Chondrocyte (in vitro differentiated cells): Measurements from ENCODE around the gene ACP7. TPM values are rescaled to one million over a fixed set of nuclear protein-coding genes. Genes with fewer than 3 reads are reported as not detected.
"Not testable (repeated sequence)": the region's sequence is repeated elsewhere in the genome, so short reads cannot be mapped to it uniquely, and the experiment has no call there.

Experiments
- DNase-seq: peaks from one replicate; pipeline ENCODE4 v3.0.0; 2021; ENCODE audit warnings: mixed read lengths, low spot score
- H3K27ac Mint-ChIP-seq: one replicate; pipeline ENCODE4 v1.8.0; 2021; ENCODE audit warnings: mild to moderate bottlenecking, moderate library complexity, mixed read lengths; ENCODE audit not compliant: unreplicated experiment
- H3K27me3 Mint-ChIP-seq: 2 replicates; pipeline ENCODE4 v1.8.0; 2021; ENCODE audit warnings: low read depth, mixed read lengths
- H3K36me3 Mint-ChIP-seq: 2 replicates; pipeline ENCODE4 v1.8.0; 2021; ENCODE audit warnings: low read depth, mixed read lengths
- H3K4me1 Mint-ChIP-seq: 2 replicates; pipeline ENCODE4 v1.8.0; 2021; ENCODE audit warnings: low read depth, mild to moderate bottlenecking, mixed read lengths
- H3K4me3 Mint-ChIP-seq: one replicate; pipeline ENCODE4 v1.8.0; 2021; ENCODE audit warnings: mild to moderate bottlenecking, moderate library complexity, mixed read lengths; ENCODE audit not compliant: unreplicated experiment
- H3K9me3 Mint-ChIP-seq: 2 replicates; pipeline ENCODE4 v1.8.0; 2021; ENCODE audit warnings: low read depth, mixed read lengths
- total RNA-seq: library from RNA; stranded (reverse); gene quantifications from 3 replicates; pipeline ENCODE4 v1.2.1, GENCODE V29; 2021
- TF ChIP-seq, protein P1 (sequence below): fragments of 200-600 bp; sonication (generic); IDR thresholded peaks from 2 replicates; pipeline ENCODE4 v1.5.0; 2021; ENCODE audit warnings: antibody characterized with exemption, mild to moderate bottlenecking, moderate library complexity

The ACP7 gene
- total RNA-seq, 1 donor from 2014 or later, result not detected

- no peak overlapping the region for H3K4me3 Mint-ChIP-seq
- peaks cover 27% of the 10 kb centered on the region for H3K4me1 Mint-ChIP-seq
- H3K27ac Mint-ChIP-seq, result no peak overlapping the region
These were observed 58.5 kb downstream of the ACP7 start for GRCh38 chr19:39142630-39143029.

DNA sequence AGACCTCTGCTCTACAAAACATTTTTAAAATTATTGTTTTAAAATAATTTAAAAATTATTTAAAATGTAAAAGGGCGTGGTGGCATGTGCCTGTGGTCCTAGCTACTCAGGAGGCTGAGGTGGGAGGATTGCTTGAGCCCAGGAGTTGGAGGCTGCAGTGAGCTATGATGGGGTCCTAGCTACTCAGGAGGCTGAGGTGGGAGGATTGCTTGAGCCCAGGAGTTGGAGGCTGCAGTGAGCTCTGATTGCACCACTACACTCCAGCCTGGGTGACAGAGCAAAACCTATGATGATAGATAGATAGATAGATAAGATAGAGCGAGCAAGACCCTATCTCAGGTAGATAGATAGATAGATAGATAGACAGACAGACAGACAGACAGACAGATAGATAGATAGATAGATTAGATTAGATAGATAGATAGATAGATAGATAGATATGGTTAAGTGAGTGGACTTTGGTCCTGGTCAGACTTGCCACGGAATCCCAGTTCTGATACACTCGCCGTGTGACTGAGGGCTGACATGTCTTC, 59.7 kb downstream of the ACP7 start:
- H3K4me1 Mint-ChIP-seq, result peaks cover 23% of the 10 kb centered on the region
- not testable (repeated sequence) for H3K4me3 Mint-ChIP-seq, DNase-seq, H3K36me3 Mint-ChIP-seq, H3K9me3 Mint-ChIP-seq, H3K27ac Mint-ChIP-seq, H3K27me3 Mint-ChIP-seq

More at GRCh38 chr19:39142630-39143029, 58.5 kb downstream of the ACP7 start:
- Mint-ChIP-seq H3K36me3 (no peaks in the 10 kb centered on the region), H3K27me3 (no peaks in the 10 kb centered on the region), H3K9me3 (no peaks in the 10 kb centered on the region)
- TF ChIP-seq, protein P1, sequence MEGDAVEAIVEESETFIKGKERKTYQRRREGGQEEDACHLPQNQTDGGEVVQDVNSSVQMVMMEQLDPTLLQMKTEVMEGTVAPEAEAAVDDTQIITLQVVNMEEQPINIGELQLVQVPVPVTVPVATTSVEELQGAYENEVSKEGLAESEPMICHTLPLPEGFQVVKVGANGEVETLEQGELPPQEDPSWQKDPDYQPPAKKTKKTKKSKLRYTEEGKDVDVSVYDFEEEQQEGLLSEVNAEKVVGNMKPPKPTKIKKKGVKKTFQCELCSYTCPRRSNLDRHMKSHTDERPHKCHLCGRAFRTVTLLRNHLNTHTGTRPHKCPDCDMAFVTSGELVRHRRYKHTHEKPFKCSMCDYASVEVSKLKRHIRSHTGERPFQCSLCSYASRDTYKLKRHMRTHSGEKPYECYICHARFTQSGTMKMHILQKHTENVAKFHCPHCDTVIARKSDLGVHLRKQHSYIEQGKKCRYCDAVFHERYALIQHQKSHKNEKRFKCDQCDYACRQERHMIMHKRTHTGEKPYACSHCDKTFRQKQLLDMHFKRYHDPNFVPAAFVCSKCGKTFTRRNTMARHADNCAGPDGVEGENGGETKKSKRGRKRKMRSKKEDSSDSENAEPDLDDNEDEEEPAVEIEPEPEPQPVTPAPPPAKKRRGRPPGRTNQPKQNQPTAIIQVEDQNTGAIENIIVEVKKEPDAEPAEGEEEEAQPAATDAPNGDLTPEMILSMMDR, result no peak
- DNase-seq, result no peak

DNA sequence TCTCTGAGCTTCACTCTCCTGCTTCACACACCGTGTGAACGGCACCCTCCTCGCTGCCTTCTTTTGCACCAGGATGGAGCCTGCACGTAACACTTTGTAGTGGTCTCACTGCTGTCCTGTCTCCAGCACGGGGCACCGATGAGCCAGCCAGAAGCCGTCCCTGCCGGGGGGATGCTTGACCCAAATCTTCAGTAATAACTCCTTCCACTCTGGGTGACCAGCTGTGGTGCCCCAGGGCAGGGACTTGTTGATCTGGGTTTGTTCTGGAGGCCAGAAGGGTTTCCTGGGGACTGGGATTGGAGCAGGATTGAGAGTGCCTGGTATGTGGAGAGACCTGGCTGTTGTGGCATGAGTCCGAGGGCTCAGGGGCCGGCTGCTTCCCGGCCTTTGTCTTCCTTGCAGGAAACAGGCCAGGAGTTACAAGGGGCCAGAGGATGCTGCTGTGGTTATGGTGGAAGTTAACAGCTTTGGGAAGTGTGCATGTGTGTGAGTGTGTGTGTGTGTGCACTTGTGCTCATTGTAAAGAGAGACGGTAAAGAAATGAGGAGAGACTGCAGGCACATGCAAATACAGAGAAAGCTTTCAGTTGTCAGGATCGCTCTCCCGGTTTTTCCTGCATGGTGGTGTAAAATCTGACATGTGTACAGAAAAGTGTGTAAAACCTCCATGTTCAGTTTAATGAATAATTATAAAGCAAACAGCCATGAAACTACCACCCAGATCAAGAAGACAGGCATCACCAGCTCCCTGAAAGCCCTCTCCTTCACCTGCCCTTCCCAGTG, 60.3 kb downstream of the ACP7 start:
- H3K4me3 Mint-ChIP-seq, result no peak overlapping the region
- no peak overlapping the region for H3K27ac Mint-ChIP-seq
- TF ChIP-seq, protein P1, result no peak
- no peaks in the 10 kb centered on the region for H3K36me3 Mint-ChIP-seq
- H3K4me1 Mint-ChIP-seq, result peaks cover 17% of the 10 kb centered on the region
- no peaks in the 10 kb centered on the region for H3K27me3 Mint-ChIP-seq
- DNase-seq, result no peak
- H3K9me3 Mint-ChIP-seq, result peaks cover 3% of the 10 kb centered on the region

GRCh38 chr19:39145180-39145953, 61.2 kb downstream of the ACP7 start:
- TF ChIP-seq, protein P1, result no peak
- no peaks in the 10 kb centered on the region for H3K36me3 Mint-ChIP-seq
- H3K4me3 Mint-ChIP-seq, result no peak overlapping the region
- no peaks in the 10 kb centered on the region for H3K27me3 Mint-ChIP-seq
- DNase-seq, result no peak
- H3K27ac Mint-ChIP-seq, result no peak overlapping the region
- H3K9me3 Mint-ChIP-seq, result peaks cover 3% of the 10 kb centered on the region
- peaks cover 8% of the 10 kb centered on the region for H3K4me1 Mint-ChIP-seq

DNA sequence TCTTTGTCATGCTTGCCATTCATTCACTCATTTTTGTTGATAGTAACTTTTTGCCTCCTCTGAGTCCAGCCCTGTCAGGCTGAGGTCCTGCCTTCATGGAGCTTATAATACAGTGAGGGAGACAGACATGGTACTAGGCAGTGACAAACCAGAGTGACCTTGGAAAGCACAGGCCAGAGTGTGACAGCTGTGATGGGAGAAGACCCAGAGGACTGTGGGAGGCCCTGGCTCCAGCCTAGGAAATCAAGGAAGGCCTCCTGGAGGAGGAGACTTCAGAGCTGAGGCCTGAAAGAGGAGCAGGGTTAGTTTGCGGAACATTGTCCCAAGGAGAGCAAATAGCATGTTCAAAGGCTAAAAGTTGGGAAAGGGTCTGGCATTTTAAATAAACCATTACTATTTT, 61.9 kb downstream of the ACP7 start:
- peaks cover 3% of the 10 kb centered on the region for H3K9me3 Mint-ChIP-seq
- no peak overlapping the region for H3K27ac Mint-ChIP-seq
- no peaks in the 10 kb centered on the region for H3K27me3 Mint-ChIP-seq
- H3K4me1 Mint-ChIP-seq, result peaks cover 8% of the 10 kb centered on the region
- TF ChIP-seq, protein P1, result no peak
- no peaks in the 10 kb centered on the region for H3K36me3 Mint-ChIP-seq
- DNase-seq, result no peak
- H3K4me3 Mint-ChIP-seq, result no peak overlapping the region
